Panc1 (cell line): ENCODE measurements around the gene NEGR1. TPM values are rescaled to one million over a fixed set of nuclear protein-coding genes. Genes with fewer than 3 reads are reported as not detected.

Experiments used
- ATAC-seq: fragments of 200-7000 bp; cut with Tn5 transposase; 2 replicates; pipeline ENCODE4 v1.9.1; 2020; ENCODE audit warnings: mild to moderate bottlenecking, moderate library complexity
- BruUV-seq: library from RNA; stranded (reverse); fragments of 400-500 nt; replicated peaks from 2 replicates; lab custom pipeline; 2021; lab: Mats Ljungman, UMichigan
- CTCF ChIA-PET: fragments of 300-600 bp; sonication (Branson Sonifier 250); formaldehyde crosslinking; loops from one replicate; lab custom pipeline; 2022; ENCODE audit warnings: antibody characterized with exemption; lab: Charles Lee
- POLR2A ChIA-PET: fragments of 300-600 bp; sonication (Branson Sonifier 250); formaldehyde crosslinking; loops from one replicate; lab custom pipeline; 2022; ENCODE audit warnings: antibody characterized with exemption; lab: Charles Lee
- DNase-seq: peaks from one replicate; pipeline ENCODE4 v3.0.0-alpha.2; 2010; ENCODE audit warnings: low read depth, low spot score
- H3K27ac ChIP-seq: 2 replicates; pipeline ENCODE4 v1.5.1; 2011; ENCODE audit warnings: mild to moderate bottlenecking, low read length, inconsistent platforms
- H3K27me3 ChIP-seq: fragments of 200-500 bp; sonication (Bioruptor generic); 2 replicates; pipeline ENCODE4 v1.6.0; 2014; ENCODE audit warnings: low read length, inconsistent platforms; ENCODE audit not compliant: control insufficient read depth, insufficient read depth
- H3K36me3 ChIP-seq: fragments of 200-500 bp; sonication (Bioruptor generic); 2 replicates; pipeline ENCODE4 v1.5.1; 2014; ENCODE audit warnings: inconsistent platforms, mild to moderate bottlenecking, low read length, moderate library complexity; ENCODE audit not compliant: control insufficient read depth, insufficient read depth
- H3K4me1 ChIP-seq: 2 replicates; pipeline ENCODE4 v1.5.1; 2011; ENCODE audit warnings: inconsistent platforms, mild to moderate bottlenecking, low read length, moderate library complexity; ENCODE audit not compliant: control insufficient read depth, insufficient read depth
- H3K4me3 ChIP-seq, 2 experiments: 2 replicates each; pipeline ENCODE4 v1.5.1; 2011 to 2012; ENCODE audit warnings: low read depth in 2 of 2, low read length in 2 of 2, mild to moderate bottlenecking in 2 of 2, inconsistent platforms in 1 of 2, moderate library complexity in 1 of 2
- H3K9me3 ChIP-seq: fragments of 200-500 bp; sonication (Bioruptor generic); 2 replicates; pipeline ENCODE4 v1.5.1; 2014; ENCODE audit warnings: low read depth, mild to moderate bottlenecking, inconsistent platforms, low read length, moderate library complexity; ENCODE audit not compliant: control insufficient read depth, insufficient read depth
- CTCF ChIP-seq: fragments of 450-650 bp; IDR thresholded peaks from 2 replicates; pipeline ENCODE4 v1.5.1; 2017; ENCODE audit warnings: mild to moderate bottlenecking
- POLR2AphosphoS5 ChIP-seq: IDR thresholded peaks from 2 replicates; pipeline ENCODE4 v1.6.1; 2012; ENCODE audit warnings: mild to moderate bottlenecking, low read depth, low read length, moderate library complexity
- REST ChIP-seq, 2 experiments: IDR thresholded peaks; 2 replicates each; pipeline ENCODE4 v1.6.1; 2011 to 2012; ENCODE audit warnings: low read depth in 2 of 2, control low read depth in 1 of 2, low read length in 1 of 2, mild to moderate bottlenecking in 1 of 2, moderate library complexity in 1 of 2; ENCODE audit not compliant: insufficient read depth in 1 of 2
- SIN3A ChIP-seq: IDR thresholded peaks from 2 replicates; pipeline ENCODE4 v1.6.1; 2012; ENCODE audit warnings: low read depth, mild to moderate bottlenecking, low read length, moderate library complexity, borderline replicate concordance; ENCODE audit not compliant: insufficient read depth
- TCF7L2 ChIP-seq: IDR thresholded peaks from 2 replicates; pipeline ENCODE4 v1.6.1; 2011; ENCODE audit warnings: mild to moderate bottlenecking, low read depth, low read length, inconsistent platforms
- in situ Hi-C: cut with HindIII; loops from 2 replicates; pipeline ENCODE4 v1.10.0; 2016; ENCODE audit warnings: low sequenced_read_pairs, low pct_unique_long_range_greater_than_20kb
- intact Hi-C: fragments of 100-400 bp; cut with micrococcal nuclease; formaldehyde crosslinking; loops from one replicate; pipeline ENCODE4 v1.10.0; 2022; ENCODE audit not compliant: unreplicated experiment
- total RNA-seq: library from RNA; stranded (reverse); gene quantifications from one replicate; pipeline ENCODE4 v1.2.1, GENCODE V29; 2021; ENCODE audit not compliant: unreplicated experiment

NEGR1 gene
- total RNA-seq, 1 experiment from 2014 or later, result 2.7 TPM

- Histone ChIP-seq H3K36me3 (no peaks in the 10 kb centered on the region), H3K27ac (no peak overlapping the region), H3K27me3 (no peaks in the 10 kb centered on the region), H3K9me3 (no peaks in the 10 kb centered on the region), H3K4me3 (no peak overlapping the region), H3K4me1 (no peaks in the 10 kb centered on the region)
- no peak for ATAC-seq
- POLR2A ChIA-PET, result no interaction called here
- no peak for TF ChIP-seq TCF7L2
- no peak for TF ChIP-seq CTCF
- no peak for TF ChIP-seq REST (IDR thresholded peaks at IDR 0.05; ENCODE audit: insufficient read depth in 1 of 2, low read depth in 2 of 2, low read length in 1 of 2)
- no peak for TF ChIP-seq POLR2AphosphoS5
- no peak for TF ChIP-seq SIN3A
- intact Hi-C loops, result no loop called here
- no peak for DNase-seq
- CTCF ChIA-PET, result no interaction called here
- in situ Hi-C loops, result no loop called here
- no TSS peak for BruUV-seq
Measured at GRCh38 chr1:71809085-71809484, 473.3 kb downstream of the NEGR1 start.

GRCh38 chr1:71804140-71804539, 478.2 kb downstream of the NEGR1 start:
- in situ Hi-C loops, result no loop called here
- POLR2A ChIA-PET, result no interaction called here

More at GRCh38 chr1:71804140-71804539, 478.2 kb downstream of the NEGR1 start:
- CTCF ChIA-PET, result no interaction called here
- Histone ChIP-seq H3K27ac (no peak overlapping the region), H3K4me3 (no peak overlapping the region), H3K27me3 (no peaks in the 10 kb centered on the region), H3K9me3 (no peaks in the 10 kb centered on the region), H3K4me1 (no peaks in the 10 kb centered on the region), H3K36me3 (no peaks in the 10 kb centered on the region)
- ATAC-seq, result no peak
- no TSS peak for BruUV-seq
- no peak for DNase-seq
- TF ChIP-seq REST (IDR thresholded peaks at IDR 0.05; ENCODE audit: insufficient read depth in 1 of 2, low read depth in 2 of 2, low read length in 1 of 2) (no peak), CTCF (no peak), SIN3A (no peak), TCF7L2 (no peak), POLR2AphosphoS5 (no peak)
- intact Hi-C loops, result no loop called here
